AG09319 (cell line): ENCODE data around the gene CCR5AS.

Experiments used
- DNase-seq: peaks from one replicate; pipeline ENCODE4 v3.0.0-alpha.2; 2010; ENCODE audit warnings: low read depth; ENCODE audit errors: extremely low read depth
- CTCF ChIP-seq: IDR thresholded peaks from 2 replicates; pipeline ENCODE4 v1.5.1; 2011; ENCODE audit warnings: low read depth, mild to moderate bottlenecking, inconsistent platforms, low read length, moderate library complexity

The CCR5AS gene

GRCh38 chr3:46365041-46365440 lies 41.8 kb downstream of the CCR5AS start:
- no peak for TF ChIP-seq CTCF

GRCh38 chr3:46361408-46362283 lies 45.2 kb downstream of the CCR5AS start:
- no peak for TF ChIP-seq CTCF
- DNase-seq = no peak

More at GRCh38 chr3:46365041-46365440, 41.8 kb downstream of the CCR5AS start:
- no peak for DNase-seq

- TF ChIP-seq CTCF = no peak
- DNase-seq = no peak
Measured at GRCh38 chr3:46360907-46361306, 46.0 kb downstream of the CCR5AS start.

GRCh38 chr3:46359733-46360493 lies 47.0 kb downstream of the CCR5AS start:
- peak; percentile 15 for DNase-seq
- TF ChIP-seq CTCF = no peak

- no peak for DNase-seq
- no peak for TF ChIP-seq CTCF
Measured at GRCh38 chr3:46358466-46358865, 48.4 kb downstream of the CCR5AS start.

- no peak for DNase-seq
- no peak for TF ChIP-seq CTCF
Measured at GRCh38 chr3:46356909-46357308, 50.0 kb downstream of the CCR5AS start.

GRCh38 chr3:46356276-46356675 lies 50.6 kb downstream of the CCR5AS start:
- no peak for DNase-seq
- TF ChIP-seq CTCF = no peak
